H9 (cell line): ENCODE results near the gene ZNF521. TPM values are rescaled to one million over a fixed set of nuclear protein-coding genes. Genes with fewer than 3 reads are reported as not detected.

Experiments used
- DNase-seq: peaks from one replicate; pipeline ENCODE4 v3.0.0-alpha.2; 2017
- H2AFZ ChIP-seq: one replicate; pipeline ENCODE4 v1.6.1; 2013; ENCODE audit warnings: mild to moderate bottlenecking, low read length, control low read depth, moderate library complexity
- H2AK5ac ChIP-seq: 2 replicates; pipeline ENCODE4 v1.6.1; 2013; ENCODE audit warnings: low read length, control low read depth, mixed read lengths; ENCODE audit not compliant: insufficient read length
- H2BK120ac ChIP-seq: one replicate; pipeline ENCODE4 v1.6.1; 2013; ENCODE audit warnings: low read depth, mild to moderate bottlenecking, low read length, control low read depth, inconsistent platforms; ENCODE audit not compliant: poor library complexity, severe bottlenecking
- H2BK12ac ChIP-seq: 2 replicates; pipeline ENCODE4 v1.6.1; 2013; ENCODE audit warnings: low read length, control low read depth, mixed read lengths, low read depth; ENCODE audit not compliant: insufficient read length
- H2BK15ac ChIP-seq: 2 replicates; pipeline ENCODE4 v1.6.1; 2013; ENCODE audit warnings: low read depth, low read length, control low read depth
- H2BK20ac ChIP-seq: one replicate; pipeline ENCODE4 v1.6.1; 2013; ENCODE audit warnings: low read depth, mild to moderate bottlenecking, low read length, control low read depth, inconsistent platforms; ENCODE audit not compliant: poor library complexity, severe bottlenecking
- H2BK5ac ChIP-seq: 2 replicates; pipeline ENCODE4 v1.6.1; 2013; ENCODE audit warnings: low read length, control low read depth, mixed read lengths; ENCODE audit not compliant: insufficient read length
- H3K14ac ChIP-seq: 2 replicates; pipeline ENCODE4 v1.6.1; 2013; ENCODE audit warnings: low read length, control low read depth; ENCODE audit not compliant: insufficient read depth
- H3K18ac ChIP-seq: 2 replicates; pipeline ENCODE4 v1.6.1; 2013; ENCODE audit warnings: low read depth, mild to moderate bottlenecking, mixed read lengths, low read length, control low read depth; ENCODE audit not compliant: insufficient read length
- H3K23ac ChIP-seq: 2 replicates; pipeline ENCODE4 v1.6.1; 2013; ENCODE audit warnings: low read length, control low read depth, mixed read lengths, low read depth; ENCODE audit not compliant: insufficient read length
- H3K23me2 ChIP-seq: 2 replicates; pipeline ENCODE4 v1.6.1; 2013; ENCODE audit warnings: low read depth, mild to moderate bottlenecking, mixed read lengths, low read length, control low read depth; ENCODE audit not compliant: insufficient read length, poor library complexity, severe bottlenecking
- H3K27ac ChIP-seq: 2 replicates; pipeline ENCODE4 v1.5.1; 2013; ENCODE audit warnings: low read length, control low read depth, mixed read lengths, low read depth; ENCODE audit not compliant: insufficient read length
- H3K27me3 ChIP-seq: 2 replicates; pipeline ENCODE4 v1.6.1; 2013; ENCODE audit warnings: low read length, control low read depth, inconsistent platforms; ENCODE audit not compliant: insufficient read depth
- H3K4ac ChIP-seq: 2 replicates; pipeline ENCODE4 v1.6.1; 2013; ENCODE audit warnings: low read depth, mild to moderate bottlenecking, control low read depth, inconsistent platforms, low read length, moderate library complexity
- H3K4me1 ChIP-seq: 2 replicates; pipeline ENCODE4 v1.6.1; 2013; ENCODE audit warnings: low read length, control low read depth, inconsistent platforms; ENCODE audit not compliant: insufficient read depth
- H3K4me2 ChIP-seq: 2 replicates; pipeline ENCODE4 v1.6.1; 2013; ENCODE audit warnings: low read length, control low read depth, mixed read lengths; ENCODE audit not compliant: insufficient read length, insufficient read depth
- H3K56ac ChIP-seq: 2 replicates; pipeline ENCODE4 v1.6.1; 2013; ENCODE audit warnings: low read depth, mild to moderate bottlenecking, mixed read lengths, low read length, control low read depth; ENCODE audit not compliant: insufficient read length
- H3K79me1 ChIP-seq: 2 replicates; pipeline ENCODE4 v1.6.1; 2013; ENCODE audit warnings: low read depth, mild to moderate bottlenecking, moderate library complexity, low read length, control low read depth, inconsistent platforms; ENCODE audit not compliant: insufficient read depth, poor library complexity, severe bottlenecking
- H3K79me2 ChIP-seq: 2 replicates; pipeline ENCODE4 v1.6.1; 2013; ENCODE audit warnings: low read length, control low read depth, inconsistent platforms; ENCODE audit not compliant: insufficient read depth
- H3K9ac ChIP-seq: 2 replicates; pipeline ENCODE4 v1.6.1; 2013; ENCODE audit warnings: low read length, control low read depth, mixed read lengths; ENCODE audit not compliant: insufficient read length; ENCODE audit errors: extremely low read depth
- H3K9me3 ChIP-seq: one replicate; pipeline ENCODE4 v1.6.1; 2013; ENCODE audit warnings: low read depth, low read length, inconsistent platforms; ENCODE audit not compliant: control insufficient read depth
- H3T11ph ChIP-seq: one replicate; pipeline ENCODE4 v1.6.1; 2013; ENCODE audit warnings: mild to moderate bottlenecking, low read length, control low read depth, inconsistent platforms
- H4K20me1 ChIP-seq: one replicate; pipeline ENCODE4 v1.6.1; 2013; ENCODE audit not compliant: control insufficient read depth, insufficient read length, insufficient read depth
- H4K5ac ChIP-seq: 2 replicates; pipeline ENCODE4 v1.6.1; 2013; ENCODE audit warnings: low read depth, mild to moderate bottlenecking, mixed read lengths, low read length, control low read depth; ENCODE audit not compliant: insufficient read length
- H4K8ac ChIP-seq: replicated peaks from 2 replicates; pipeline ENCODE4 v1.6.1; 2013; ENCODE audit warnings: low read length, control low read depth, mixed read lengths, low read depth; ENCODE audit not compliant: insufficient read length
- H4K91ac ChIP-seq: 2 replicates; pipeline ENCODE4 v1.6.1; 2013; ENCODE audit warnings: low read depth, mild to moderate bottlenecking, moderate library complexity, mixed read lengths, low read length, control low read depth; ENCODE audit not compliant: insufficient read length
- H3K27ac Mint-ChIP-seq, 3 experiments: 2 replicates in 2 of 3; 3 replicates in 1 of 3; pipeline ENCODE4 v1.8.0; 2020 to 2021; ENCODE audit warnings: mixed read lengths in 3 of 3, mild to moderate bottlenecking in 1 of 3, moderate library complexity in 1 of 3
- H3K27me3 Mint-ChIP-seq: 2 replicates; pipeline ENCODE4 v1.8.0; 2021; ENCODE audit warnings: low read depth, mild to moderate bottlenecking, moderate library complexity, mixed read lengths
- H3K36me3 Mint-ChIP-seq, 3 experiments: 2 replicates in 2 of 3; 3 replicates in 1 of 3; pipeline ENCODE4 v1.8.0; 2020 to 2021; ENCODE audit warnings: low read depth in 3 of 3, mixed read lengths in 3 of 3; ENCODE audit not compliant: insufficient read depth in 1 of 3
- H3K4me1 Mint-ChIP-seq, 2 experiments: 2 replicates each; pipeline ENCODE4 v1.8.0; 2020; ENCODE audit warnings: mixed read lengths in 2 of 2
- H3K4me3 Mint-ChIP-seq, 2 experiments: 2 replicates in 1 of 2; 3 replicates in 1 of 2; pipeline ENCODE4 v1.8.0; 2020 to 2021; ENCODE audit warnings: mild to moderate bottlenecking in 2 of 2, mixed read lengths in 2 of 2, moderate library complexity in 1 of 2
- H3K9me3 Mint-ChIP-seq, 2 experiments: 2 replicates in 1 of 2; 3 replicates in 1 of 2; pipeline ENCODE4 v1.8.0; 2020; ENCODE audit warnings: mild to moderate bottlenecking in 2 of 2, mixed read lengths in 2 of 2, moderate library complexity in 1 of 2
- WGBS: extraction: QIAGEN DNeasy Blood & Tissue Kit; methylation state at CpG from one replicate; pipeline ENCODE4 v1.1.7; 2013; ENCODE audit warnings: missing lambda C conversion rate, low lambda C conversion rate, mixed read lengths; ENCODE audit not compliant: insufficient read length; ENCODE audit errors: extremely low coverage; 5-methylcytosine and 5-hydroxymethylcytosine counted together
- total RNA-seq: library from RNA; stranded (reverse); gene quantifications from 2 replicates; pipeline ENCODE4 v1.2.1, GENCODE V29; 2021
- TF ChIP-seq, protein P1 (sequence below): fragments of 200-600 bp; sonication (generic); conservative IDR thresholded peaks from 3 replicates; pipeline ENCODE4 v1.8.0; 2021; ENCODE audit warnings: antibody characterized with exemption, mild to moderate bottlenecking

The ZNF521 gene
- total RNA-seq, 1 experiment from 2014 or later = 3.3 TPM

DNA sequence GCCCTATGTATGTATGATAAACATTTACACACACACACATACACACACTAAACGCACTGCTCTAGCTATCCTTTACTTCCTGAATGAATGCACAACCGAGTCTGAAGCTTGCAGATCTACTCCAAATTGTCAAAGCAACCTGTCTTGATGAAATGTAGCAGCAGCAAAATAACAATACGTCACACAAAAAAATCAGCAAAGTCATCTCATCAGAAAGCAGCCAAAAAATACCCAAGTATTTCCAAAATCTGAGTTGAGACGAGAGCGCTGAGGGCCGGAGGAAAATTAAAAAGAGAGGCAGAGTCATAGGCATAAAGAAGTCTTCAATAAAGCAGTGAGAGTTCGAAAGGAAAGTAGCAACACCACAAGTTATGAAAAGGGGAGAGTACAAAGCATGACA lies 67.7 kb downstream of the ZNF521 start:
- Histone ChIP-seq H4K91ac (no peak overlapping the region), H3K27me3 (no peaks in the 10 kb centered on the region), H3K9me3 (no peaks in the 10 kb centered on the region), H3K18ac (no peak overlapping the region), H3K56ac (no peak overlapping the region), H3K23ac (no peak overlapping the region), H3K79me1 (no peaks in the 10 kb centered on the region), H3K27ac (no peak overlapping the region), H4K20me1 (no peaks in the 10 kb centered on the region), H2BK20ac (no peak overlapping the region), H4K8ac (no peak overlapping the region), H2AK5ac (no peak overlapping the region), H3K4me1 (peaks cover 7% of the 10 kb centered on the region; the same call in 1 of the 2 replicates), H3K4ac (no peak overlapping the region), H3K14ac (no peak overlapping the region), H3K9ac (no peak overlapping the region), H2BK12ac (no peak overlapping the region), H3K4me2 (no peak overlapping the region), H4K5ac (no peak overlapping the region), H3K23me2 (no peaks in the 10 kb centered on the region), H2BK5ac (no peak overlapping the region), H3K79me2 (no peaks in the 10 kb centered on the region), H2AFZ (no peak overlapping the region), H3T11ph (no peak overlapping the region), H2BK15ac (no peak overlapping the region), H2BK120ac (no peak overlapping the region)
- no peak for DNase-seq
- Mint-ChIP-seq H3K4me1 (peaks cover 23 to 24% of the 10 kb centered on the region in 2 experiments), H3K9me3 (no peaks in the 10 kb centered on the region; a peak in 1 of 5 replicates), H3K36me3 (no peaks in the 10 kb centered on the region), H3K4me3 (no peak overlapping the region), H3K27ac (no peak overlapping the region), H3K27me3 (no peaks in the 10 kb centered on the region; the same call in 1 of the 2 replicates)
- TF ChIP-seq, protein P1, sequence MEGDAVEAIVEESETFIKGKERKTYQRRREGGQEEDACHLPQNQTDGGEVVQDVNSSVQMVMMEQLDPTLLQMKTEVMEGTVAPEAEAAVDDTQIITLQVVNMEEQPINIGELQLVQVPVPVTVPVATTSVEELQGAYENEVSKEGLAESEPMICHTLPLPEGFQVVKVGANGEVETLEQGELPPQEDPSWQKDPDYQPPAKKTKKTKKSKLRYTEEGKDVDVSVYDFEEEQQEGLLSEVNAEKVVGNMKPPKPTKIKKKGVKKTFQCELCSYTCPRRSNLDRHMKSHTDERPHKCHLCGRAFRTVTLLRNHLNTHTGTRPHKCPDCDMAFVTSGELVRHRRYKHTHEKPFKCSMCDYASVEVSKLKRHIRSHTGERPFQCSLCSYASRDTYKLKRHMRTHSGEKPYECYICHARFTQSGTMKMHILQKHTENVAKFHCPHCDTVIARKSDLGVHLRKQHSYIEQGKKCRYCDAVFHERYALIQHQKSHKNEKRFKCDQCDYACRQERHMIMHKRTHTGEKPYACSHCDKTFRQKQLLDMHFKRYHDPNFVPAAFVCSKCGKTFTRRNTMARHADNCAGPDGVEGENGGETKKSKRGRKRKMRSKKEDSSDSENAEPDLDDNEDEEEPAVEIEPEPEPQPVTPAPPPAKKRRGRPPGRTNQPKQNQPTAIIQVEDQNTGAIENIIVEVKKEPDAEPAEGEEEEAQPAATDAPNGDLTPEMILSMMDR = no peak
- WGBS = no CpG with 5 or more reads among the region's 7 CpGs
